Activated CD4-positive, alpha-beta memory T cell treated with anti-CD3 and anti-CD28 coated beads, Interleukin-2, amount 10 ng/mL, durations not matched to agents 7 days and 5 days (primary cell): ENCODE data around the gene LIPM. TPM values are rescaled to one million over a fixed set of nuclear protein-coding genes. Genes with fewer than 3 reads are reported as not detected.

Source experiments
- CTCF ChIA-PET: fragments of 350-600 bp; sonication (Branson Sonifier 250); formaldehyde crosslinking; loops from one replicate; lab custom pipeline; 2021; ENCODE audit warnings: antibody characterized with exemption, inconsistent platforms; lab: Charles Lee
- POLR2A ChIA-PET: fragments of 350-600 bp; sonication (Branson Sonifier 250); formaldehyde crosslinking; loops from one replicate; lab custom pipeline; 2021; ENCODE audit warnings: antibody characterized with exemption; lab: Charles Lee
- DNase-seq: peaks from one replicate; pipeline ENCODE4 v3.0.0-alpha.2; 2020
- H3K27ac Mint-ChIP-seq: one replicate; pipeline ENCODE4 v1.8.0; 2021; ENCODE audit warnings: mild to moderate bottlenecking, mixed read lengths
- H3K27me3 Mint-ChIP-seq: one replicate; pipeline ENCODE4 v1.8.0; 2021; ENCODE audit warnings: mixed read lengths
- H3K36me3 Mint-ChIP-seq: one replicate; pipeline ENCODE4 v1.8.0; 2021; ENCODE audit warnings: low read depth, mixed read lengths
- H3K4me1 Mint-ChIP-seq: one replicate; pipeline ENCODE4 v1.8.0; 2021; ENCODE audit warnings: mixed read lengths
- H3K4me3 Mint-ChIP-seq: one replicate; pipeline ENCODE4 v1.8.0; 2021; ENCODE audit warnings: mild to moderate bottlenecking, mixed read lengths
- H3K9me3 Mint-ChIP-seq: one replicate; pipeline ENCODE4 v1.8.0; 2021; ENCODE audit warnings: mixed read lengths
- total RNA-seq, 2 experiments: library from RNA; stranded (reverse); gene quantifications; one replicate each; pipeline ENCODE4 v1.2.3, GENCODE V29; 2021

Gene LIPM
- total RNA-seq = not detected

GRCh38 chr10:88802523-88803285 lies at the start of gene LIPM:
Gene LIPM, plus strand, starts transcription at chr10:88802730. Its CDS starts 167 bp downstream, at chr10:88802897.
- Mint-ChIP-seq H3K27me3 (peaks cover 25% of the 10 kb centered on the region), H3K9me3 (no peaks in the 10 kb centered on the region), H3K4me1 (peaks cover 5% of the 10 kb centered on the region), H3K4me3 (no peak within 1 kb of the TSS), H3K27ac (no peak within 1 kb of the TSS), H3K36me3 (no peaks in the 10 kb centered on the region)
- ChIA-PET POLR2A (no interaction called here), CTCF (interaction anchor here (1.2 kb wide), 1 partner anchor 34 kb away, joined by 3 read pairs; no protein-coding TSS in a partner anchor)
- DNase-seq = no peak

- Mint-ChIP-seq H3K27me3 (peaks cover 21% of the 10 kb centered on the region), H3K4me1 (peaks cover 2% of the 10 kb centered on the region), H3K4me3 (no peak overlapping the region), H3K9me3 (no peaks in the 10 kb centered on the region), H3K36me3 (no peaks in the 10 kb centered on the region), H3K27ac (no peak overlapping the region)
- ChIA-PET CTCF (interaction anchor here (0.8 kb wide), 1 partner anchor 11 kb away, joined by 3 read pairs; no protein-coding TSS in a partner anchor), POLR2A (no interaction called here)
- no peak for DNase-seq
These were observed 48.2 kb upstream of the LIPM start for GRCh38 chr10:88754287-88754686.

GRCh38 chr10:88755753-88756152 lies 46.8 kb upstream of the LIPM start:
- no peak for DNase-seq
- Mint-ChIP-seq H3K9me3 (no peaks in the 10 kb centered on the region), H3K27me3 (peaks cover 19% of the 10 kb centered on the region), H3K4me3 (no peak overlapping the region), H3K4me1 (peaks cover 7% of the 10 kb centered on the region), H3K27ac (no peak overlapping the region), H3K36me3 (no peaks in the 10 kb centered on the region)
- ChIA-PET POLR2A (no interaction called here), CTCF (no interaction called here)

- H3K36me3 Mint-ChIP-seq = no peaks in the 10 kb centered on the region
- H3K9me3 Mint-ChIP-seq = no peaks in the 10 kb centered on the region
- DNase-seq = no peak
- peaks cover 19% of the 10 kb centered on the region for H3K27me3 Mint-ChIP-seq
- ChIA-PET POLR2A (no interaction called here), CTCF (no interaction called here)
- H3K4me3 Mint-ChIP-seq = no peak overlapping the region
- no peak overlapping the region for H3K27ac Mint-ChIP-seq
- peaks cover 7% of the 10 kb centered on the region for H3K4me1 Mint-ChIP-seq
These were observed 45.9 kb upstream of the LIPM start for GRCh38 chr10:88756660-88757059.

GRCh38 chr10:88759366-88760101 lies 43.0 kb upstream of the LIPM start, which contains the start of gene LIPN:
Gene LIPN, plus strand, starts transcription at chr10:88760020. Its CDS starts 1,386 bp downstream, at chr10:88761406.
- Mint-ChIP-seq H3K27me3 (peaks cover 26% of the 10 kb centered on the region), H3K4me3 (no peak within 1 kb of the TSS), H3K4me1 (peaks cover 8% of the 10 kb centered on the region), H3K36me3 (no peaks in the 10 kb centered on the region), H3K9me3 (no peaks in the 10 kb centered on the region), H3K27ac (no peak within 1 kb of the TSS)
- CTCF ChIA-PET = interaction anchor here (1.1 kb wide), 1 partner anchor 62 kb away, joined by 3 read pairs; no protein-coding TSS in a partner anchor
- DNase-seq = no peak
- POLR2A ChIA-PET = interaction anchor here (1.0 kb wide), 1 partner anchor 120 kb away, joined by 3 read pairs; the partner anchor contains the start of gene STAMBPL1

GRCh38 chr10:88762906-88763305 lies 39.6 kb upstream of the LIPM start:
- peaks cover 23% of the 10 kb centered on the region for H3K27me3 Mint-ChIP-seq
- H3K27ac Mint-ChIP-seq = no peak overlapping the region
- H3K9me3 Mint-ChIP-seq = no peaks in the 10 kb centered on the region
- ChIA-PET POLR2A (no interaction called here), CTCF (no interaction called here)
- no peak overlapping the region for H3K4me3 Mint-ChIP-seq
- no peak for DNase-seq
- H3K4me1 Mint-ChIP-seq = peaks cover 6% of the 10 kb centered on the region
- no peaks in the 10 kb centered on the region for H3K36me3 Mint-ChIP-seq

- Mint-ChIP-seq H3K4me3 (no peak overlapping the region), H3K36me3 (no peaks in the 10 kb centered on the region), H3K4me1 (peaks cover 6% of the 10 kb centered on the region), H3K27ac (no peak overlapping the region), H3K9me3 (no peaks in the 10 kb centered on the region), H3K27me3 (peaks cover 23% of the 10 kb centered on the region)
- ChIA-PET POLR2A (no interaction called here), CTCF (no interaction called here)
- DNase-seq = no peak
These were observed 39.1 kb upstream of the LIPM start for GRCh38 chr10:88763441-88763840.

- H3K36me3 Mint-ChIP-seq = no peaks in the 10 kb centered on the region
- peaks cover 23% of the 10 kb centered on the region for H3K27me3 Mint-ChIP-seq
- no peak overlapping the region for H3K4me3 Mint-ChIP-seq
- H3K27ac Mint-ChIP-seq = no peak overlapping the region
- H3K9me3 Mint-ChIP-seq = no peaks in the 10 kb centered on the region
- CTCF ChIA-PET = interaction anchor here (1.1 kb wide), 1 partner anchor 16 kb away, joined by 3 read pairs; no protein-coding TSS in a partner anchor
- POLR2A ChIA-PET = no interaction called here
- peaks cover 6% of the 10 kb centered on the region for H3K4me1 Mint-ChIP-seq
- no peak for DNase-seq
These were observed 38.4 kb upstream of the LIPM start for GRCh38 chr10:88764110-88764509.

- no peaks in the 10 kb centered on the region for H3K36me3 Mint-ChIP-seq
- CTCF ChIA-PET = no interaction called here
These were observed 36.7 kb upstream of the LIPM start for GRCh38 chr10:88765816-88766215.

GRCh38 chr10:88769384-88769783 lies 33.1 kb upstream of the LIPM start:
- no peak for DNase-seq
- H3K4me1 Mint-ChIP-seq = no peaks in the 10 kb centered on the region
- no peaks in the 10 kb centered on the region for H3K9me3 Mint-ChIP-seq
- no peaks in the 10 kb centered on the region for H3K36me3 Mint-ChIP-seq
- H3K4me3 Mint-ChIP-seq = no peak overlapping the region
- H3K27ac Mint-ChIP-seq = no peak overlapping the region
- ChIA-PET CTCF (interaction anchor here (0.7 kb wide), 1 partner anchor 1123 kb away, joined by 3 read pairs; no protein-coding TSS in a partner anchor), POLR2A (no interaction called here)
- H3K27me3 Mint-ChIP-seq = peaks cover 22% of the 10 kb centered on the region

More at GRCh38 chr10:88765816-88766215, 36.7 kb upstream of the LIPM start:
- H3K4me3 Mint-ChIP-seq = no peak overlapping the region
- H3K27me3 Mint-ChIP-seq = peaks cover 21% of the 10 kb centered on the region
- peaks cover 1% of the 10 kb centered on the region for H3K4me1 Mint-ChIP-seq
- POLR2A ChIA-PET = no interaction called here
- no peak overlapping the region for H3K27ac Mint-ChIP-seq
- H3K9me3 Mint-ChIP-seq = no peaks in the 10 kb centered on the region
- DNase-seq = no peak

GRCh38 chr10:88781206-88781605 lies 21.3 kb upstream of the LIPM start:
- POLR2A ChIA-PET = no interaction called here
- Mint-ChIP-seq H3K9me3 (no peaks in the 10 kb centered on the region), H3K4me3 (no peak overlapping the region), H3K4me1 (peaks cover 2% of the 10 kb centered on the region), H3K27ac (no peak overlapping the region), H3K36me3 (no peaks in the 10 kb centered on the region), H3K27me3 (peaks cover 20% of the 10 kb centered on the region)
- CTCF ChIA-PET = no interaction called here
- no peak for DNase-seq

- H3K4me3 Mint-ChIP-seq = no peak overlapping the region
- no peak overlapping the region for H3K27ac Mint-ChIP-seq
- H3K9me3 Mint-ChIP-seq = no peaks in the 10 kb centered on the region
- peaks cover 2% of the 10 kb centered on the region for H3K4me1 Mint-ChIP-seq
- H3K27me3 Mint-ChIP-seq = peaks cover 14% of the 10 kb centered on the region
- POLR2A ChIA-PET = no interaction called here
- no peak for DNase-seq
- CTCF ChIA-PET = no interaction called here
- H3K36me3 Mint-ChIP-seq = no peaks in the 10 kb centered on the region
These were observed 20.3 kb upstream of the LIPM start for GRCh38 chr10:88782222-88782621.

- Mint-ChIP-seq H3K4me1 (peaks cover 2% of the 10 kb centered on the region), H3K27me3 (peaks cover 13% of the 10 kb centered on the region), H3K27ac (no peak overlapping the region), H3K4me3 (no peak overlapping the region), H3K9me3 (no peaks in the 10 kb centered on the region), H3K36me3 (no peaks in the 10 kb centered on the region)
- no peak for DNase-seq
- POLR2A ChIA-PET = no interaction called here
- CTCF ChIA-PET = no interaction called here
These were observed 18.8 kb upstream of the LIPM start for GRCh38 chr10:88783724-88784123.
